ENCODE results near the gene IP6K1. TPM values are rescaled to one million over a fixed set of nuclear protein-coding genes. Genes with fewer than 3 reads are reported as not detected.

The IP6K1 gene
- total RNA-seq, 1 experiment from 2014 or later, result 30.6 TPM

- Histone ChIP-seq H3K36me3 (ENCODE audit: control insufficient read depth in 1 of 2, insufficient read depth in 2 of 2, low read length in 2 of 2) (peaks cover 0 to 4% of the 10 kb centered on the region in 2 experiments; a peak in 2 of 4 replicates), H2AFZ (ENCODE audit: low read depth, low read length, poor library complexity, severe bottlenecking) (no peak overlapping the region), H3K4me2 (ENCODE audit: low read length) (no peak overlapping the region), H4K20me1 (ENCODE audit: insufficient read depth) (no peaks in the 10 kb centered on the region), H3K79me2 (ENCODE audit: insufficient read depth, low read length) (no peaks in the 10 kb centered on the region), H3K9me2 (ENCODE audit: insufficient read depth) (no peaks in the 10 kb centered on the region), H3K4me1 (ENCODE audit: control insufficient read depth in 1 of 2, insufficient read depth in 2 of 2, low read length in 2 of 2) (no peaks in the 10 kb centered on the region), H3K27ac (ENCODE audit: low read depth, low read length) (no peak overlapping the region), H3K27me3 (ENCODE audit: insufficient read depth, low read length) (no peaks in the 10 kb centered on the region), H3K9me3 (ENCODE audit: control insufficient read depth in 1 of 2, insufficient read depth in 1 of 2, low read depth in 1 of 2, low read length in 2 of 2) (no peaks in the 10 kb centered on the region), H3K4me3 (replicated peaks in 1 of 2; ENCODE audit: low read depth in 1 of 2, low read length in 2 of 2) (no peak overlapping the region), H3K9ac (ENCODE audit: low read length) (no peak overlapping the region)
- ATAC-seq (no peak), DNase-seq (ENCODE audit: low read depth, low spot score) (no peak)
- intact Hi-C loops (cut with micrococcal nuclease), result no loop called here
- ChIA-PET RAD21 (ENCODE audit: low non-redundant PET in 1 of 2, low total read pairs in 2 of 2, uncharacterized antibody in 2 of 2, unreplicated experiment in 2 of 2) (no interaction called here), CTCF (no interaction called here), POLR2A (no interaction called here)
- no TSS peak for BruUV-seq (replicated peaks)
- TF ChIP-seq ELF1 (IDR thresholded peaks at IDR 0.05; ENCODE audit: borderline replicate concordance, low read depth) (no peak), POLR2A (IDR thresholded peaks at IDR 0.05; ENCODE audit: borderline replicate concordance, extremely low read depth, insufficient read depth, insufficient read length) (no peak), SP1 (IDR thresholded peaks at IDR 0.05; ENCODE audit: low read depth) (no peak), EGR1 (IDR thresholded peaks at IDR 0.05; ENCODE audit: low read depth) (no peak), YY1 (IDR thresholded peaks at IDR 0.05; ENCODE audit: extremely low read depth, insufficient replicate concordance, low read depth, low read length) (no peak), MAX (IDR thresholded peaks at IDR 0.05) (no peak), ZBTB33 (IDR thresholded peaks at IDR 0.05; ENCODE audit: extremely low read depth, insufficient replicate concordance, low read length) (no peak), SRF (IDR thresholded peaks at IDR 0.05; ENCODE audit: low read depth) (no peak), RAD21 (IDR thresholded peaks at IDR 0.05; ENCODE audit: low read depth) (no peak), ATF3 (IDR thresholded peaks at IDR 0.05) (no peak), POLR2AphosphoS5 (IDR thresholded peaks at IDR 0.05; ENCODE audit: low read depth, low read length) (no peak), REST (IDR thresholded peaks at IDR 0.05; ENCODE audit: low read depth) (no peak), CTCF (IDR thresholded peaks at IDR 0.05 in 2 of 3, conservative IDR thresholded peaks at IDR 0.05 in 1 of 3; ENCODE audit: borderline replicate concordance in 1 of 3, insufficient read depth in 1 of 3, low read depth in 2 of 3, low read length in 2 of 3) (no peak), EZH2 (IDR thresholded peaks at IDR 0.05) (no peak), CBX3 (IDR thresholded peaks at IDR 0.05; ENCODE audit: low read depth) (no peak), EZH2phosphoT487 (IDR thresholded peaks at IDR 0.05; ENCODE audit: borderline replicate concordance) (no peak), CEBPB (IDR thresholded peaks at IDR 0.05; ENCODE audit: low read depth) (no peak), SIN3A (IDR thresholded peaks at IDR 0.05; ENCODE audit: low read depth) (no peak), FOSL1 (IDR thresholded peaks at IDR 0.05; ENCODE audit: low read depth) (no peak), TCF7L2 (IDR thresholded peaks at IDR 0.05; ENCODE audit: borderline replicate concordance, extremely low read depth, insufficient read depth, insufficient read length) (no peak)
Measured at GRCh38 chr3:49707113-49707480, 79.2 kb downstream of the IP6K1 start.
